K562 (cell line): Measurements from ENCODE around the gene BCL2L12. TPM values are rescaled to one million over a fixed set of nuclear protein-coding genes. Genes with fewer than 3 reads are reported as not detected.

ENCODE experiments used
- ARID3A ChIP-seq: IDR thresholded peaks from 2 replicates; pipeline ENCODE4 v1.6.1; 2012; ENCODE audit warnings: low read depth, low read length, improper control_type of control experiment, borderline replicate concordance
- DEAF1 ChIP-seq: fragments of 450-650 bp; formaldehyde crosslinking; IDR thresholded peaks from 2 replicates; pipeline ENCODE4 v1.4.0; 2020; ENCODE audit warnings: mild to moderate bottlenecking, moderate library complexity
- ETV6 ChIP-seq, 3 experiments: fragments of 150-350 bp in 1 of 3; sonication (generic) in 1 of 3; formaldehyde crosslinking in 1 of 3; IDR thresholded peaks; 2 replicates each; pipeline versions ENCODE4 v1.6.1 to v1.8.0; 2014 to 2022; ENCODE audit warnings: borderline replicate concordance in 2 of 3, low read depth in 2 of 3, antibody characterized with exemption in 1 of 3, low read length in 1 of 3, mild to moderate bottlenecking in 1 of 3, missing genetic modification reagents in 1 of 3
- KDM1A ChIP-seq, 2 experiments: fragments of 450-650 bp; IDR thresholded peaks; 2 replicates each; pipeline ENCODE4 v1.6.1; 2016; ENCODE audit warnings: mild to moderate bottlenecking in 2 of 2
- MTA1 ChIP-seq: fragments of 450-650 bp; IDR thresholded peaks from 2 replicates; pipeline ENCODE4 v1.6.1; 2017; ENCODE audit warnings: borderline replicate concordance
- MYNN ChIP-seq, 2 experiments: sonication (generic); formaldehyde crosslinking in 1 of 2; IDR thresholded peaks; 2 replicates each; pipeline versions ENCODE4 v1.5.0 to v1.6.1; 2016 to 2020; ENCODE audit warnings: antibody characterized with exemption in 1 of 2, missing genetic modification reagents in 1 of 2
- RB1 ChIP-seq: fragments of 450-650 bp; IDR thresholded peaks from 2 replicates; pipeline ENCODE4 v1.6.1; 2017; ENCODE audit warnings: low read depth, mild to moderate bottlenecking
- RCOR1 ChIP-seq, 2 experiments: IDR thresholded peaks; 2 replicates each; pipeline ENCODE4 v1.6.1; 2012; ENCODE audit warnings: low read depth in 2 of 2, low read length in 2 of 2, borderline replicate concordance in 1 of 2, improper control_type of control experiment in 1 of 2
- SIN3A ChIP-seq, 2 experiments: fragments of 150-350 bp in 1 of 2; IDR thresholded peaks; 2 replicates each; pipeline ENCODE4 v1.6.1; 2011 to 2016; ENCODE audit warnings: borderline replicate concordance in 2 of 2, low read depth in 2 of 2, low read length in 2 of 2, mild to moderate bottlenecking in 2 of 2, moderate library complexity in 2 of 2; ENCODE audit not compliant: control insufficient read depth in 1 of 2
- SMAD1 ChIP-seq: fragments of 150-350 bp; IDR thresholded peaks from 2 replicates; pipeline ENCODE4 v1.6.1; 2014; ENCODE audit warnings: low read length, low read depth; ENCODE audit not compliant: partially characterized antibody
- TAF1 ChIP-seq: IDR thresholded peaks from 2 replicates; pipeline ENCODE4 v1.6.1; 2011; ENCODE audit warnings: mild to moderate bottlenecking, low read length, moderate library complexity; ENCODE audit not compliant: insufficient read depth, control insufficient read depth, severe bottlenecking; ENCODE audit errors: extremely low read depth
- ZBTB7A ChIP-seq: IDR thresholded peaks from 2 replicates; pipeline ENCODE4 v1.6.1; 2011; ENCODE audit warnings: low read depth, mild to moderate bottlenecking, low read length, moderate library complexity, borderline replicate concordance; ENCODE audit not compliant: control insufficient read depth
- ZHX1 ChIP-seq: fragments of 150-350 bp; conservative IDR thresholded peaks from 2 replicates; pipeline ENCODE4 v1.6.1; 2014; ENCODE audit warnings: low read length
- ZNF398 ChIP-seq: fragments of 250-450 bp; sonication (Bioruptor Pico); IDR thresholded peaks from 2 replicates; pipeline ENCODE4 v1.8.0; 2021; ENCODE audit warnings: moderate library complexity, mild to moderate bottlenecking, inconsistent platforms
- ZNF589 ChIP-seq: fragments of 200-800 bp; sonication (Bioruptor generic); IDR thresholded peaks from 2 replicates; pipeline ENCODE4 v1.6.1; 2016; ENCODE audit warnings: low read depth, missing genetic modification characterization, missing compliant biosample characterization
- ZNF766 ChIP-seq: fragments of 200-800 bp; sonication (Bioruptor generic); conservative IDR thresholded peaks from 2 replicates; pipeline ENCODE4 v1.6.1; 2016; ENCODE audit warnings: missing genetic modification characterization, missing compliant biosample characterization
- polyA plus RNA-seq, 8 experiments: library from polyadenylated mRNA; depleted of rRNA in 4 of 8; stranded (reverse) in 5 of 8; unstranded in 3 of 8; fragments of >200 nt; fragmentation: Nextera tagmentation in 2 of 8; fragmentation: Illumina TruSeq in 1 of 8; extraction: Ambion mirVana in 2 of 8; extraction: Trizol in 1 of 8; gene quantifications; 2 replicates each; pipeline versions ENCODE4 v1.2.1 to v1.2.3, GENCODE V29; 2011 to 2014; ENCODE audit warnings: inconsistent platforms in 1 of 8, missing spikeins in 1 of 8
- total RNA-seq, 7 experiments: library from RNA; depleted of rRNA in 6 of 7; stranded (reverse); fragments of >200 nt in 6 of 7; fragmentation: Illumina TruSeq in 2 of 7; extraction: Trizol in 2 of 7; gene quantifications; 2 replicates each; pipeline versions ENCODE4 v1.2.1 to v1.2.3, GENCODE V29; 2011 to 2021; ENCODE audit warnings: low replicate concordance in 1 of 7

BCL2L12 gene
- total and polyA plus RNA-seq, 9 of the 15 experiments (the other 6 are each of a cell fraction or from before 2014, with no cell fraction given): 7.4 to 263 (median 81.2) TPM

GRCh38 chr19:49677901-49678674, 12.4 kb downstream of the BCL2L12 start (continued):
- peak; percentile 55; the same call in 1 of the 2 replicates for TF ChIP-seq ZNF766
- TF ChIP-seq ETV6 (IDR thresholded peaks at IDR 0.05; ENCODE audit: borderline replicate concordance in 1 of 2, low read depth in 2 of 2, low read length in 1 of 2): no peak
- TF ChIP-seq ETV6 (CRISPR knock-in tag; IDR thresholded peaks at IDR 0.05; ENCODE audit: borderline replicate concordance): no peak
- no peak for TF ChIP-seq ZHX1
- 0 out of 4 replicates have a peak, but pooled peaks of 1 of the 2 experiments have one; percentile 39 for TF ChIP-seq RCOR1 (IDR thresholded peaks at IDR 0.05; ENCODE audit: borderline replicate concordance in 1 of 2, low read depth in 2 of 2, low read length in 2 of 2)
- TF ChIP-seq KDM1A (IDR thresholded peaks at IDR 0.05): 0 out of 4 replicates have a peak, but pooled peaks of 1 of the 2 experiments have one; percentile 16
- TF ChIP-seq MYNN (IDR thresholded peaks at IDR 0.05): peak; percentile 45; the same call in 1 of the 2 replicates
- no peak for TF ChIP-seq MYNN (CRISPR knock-in tag; IDR thresholded peaks at IDR 0.05)
- peak; percentile 88 for TF ChIP-seq ZBTB7A
- no peak for TF ChIP-seq ZNF398 (CRISPR knock-in tag)
- no peak for TF ChIP-seq TAF1
- TF ChIP-seq SIN3A (IDR thresholded peaks at IDR 0.05; ENCODE audit: borderline replicate concordance in 2 of 2, control insufficient read depth in 1 of 2, low read depth in 2 of 2, low read length in 2 of 2): peak; percentile 3 to 43; a peak in 2 of 4 replicates
- TF ChIP-seq ZNF589 (CRISPR knock-in tag): no peak
- TF ChIP-seq DEAF1 (CRISPR knock-in tag): peak; percentile 61; the same call in 1 of the 2 replicates
- 0 out of 2 replicates have a peak, but pooled peaks have one; percentile 46 for TF ChIP-seq ARID3A
- 0 out of 2 replicates have a peak, but pooled peaks have one; percentile 12 for TF ChIP-seq RB1
- peak; percentile 62 for TF ChIP-seq SMAD1
- 0 out of 2 replicates have a peak, but pooled peaks have one; percentile 10 for TF ChIP-seq MTA1
